Heart right ventricle (tissue), 16 donors: ENCODE data around the gene SLC35F3. TPM values are rescaled to one million over a fixed set of nuclear protein-coding genes. Genes with fewer than 3 reads are reported as not detected.

Experiments
- ATAC-seq, 8 donors: fragments of 200-7000 bp; cut with Tn5 transposase; one replicate each; pipeline ENCODE4 v1.9.1; 2020; ENCODE audit warnings: mild to moderate bottlenecking in 8 of 8, moderate library complexity in 8 of 8, moderate number of reproducible peaks in 1 of 8
- DNase-seq, 2 donors: peaks; one replicate each; pipeline ENCODE4 v3.0.0-alpha.2; 2020
- H3K27ac ChIP-seq, 10 donors: fragments of 200-600 bp; sonication (generic) in 2 of 10; one replicate each; pipeline versions ENCODE4 v1.5.0 to v1.8.0; 2020 to 2022; ENCODE audit warnings: mild to moderate bottlenecking in 3 of 10
- H3K27me3 ChIP-seq, 7 donors: fragments of 200-600 bp; one replicate each; pipeline ENCODE4 v1.8.0; 2021 to 2022; ENCODE audit warnings: mild to moderate bottlenecking in 2 of 7
- H3K36me3 ChIP-seq, 9 donors: fragments of 200-600 bp; sonication (generic) in 1 of 9; one replicate each; pipeline versions ENCODE4 v1.5.0 to v1.8.0; 2020 to 2022; ENCODE audit warnings: mild to moderate bottlenecking in 2 of 9
- H3K4me1 ChIP-seq, 9 donors: fragments of 200-600 bp; sonication (generic) in 1 of 9; one replicate each; pipeline versions ENCODE4 v1.5.0 to v1.8.0; 2020 to 2022; ENCODE audit warnings: mild to moderate bottlenecking in 4 of 9
- H3K4me3 ChIP-seq, 10 donors: fragments of 200-600 bp; sonication (generic) in 2 of 10; one replicate each; pipeline versions ENCODE4 v1.5.0 to v1.8.0; 2020 to 2022; ENCODE audit warnings: mild to moderate bottlenecking in 7 of 10, moderate library complexity in 2 of 10
- H3K9me3 ChIP-seq, 11 donors: fragments of 200-600 bp in 10 of 11; sonication (generic) in 2 of 11; one replicate each; pipeline versions ENCODE4 v1.5.0 to v1.8.0; 2013 to 2022; ENCODE audit warnings: mild to moderate bottlenecking in 2 of 11, control low read depth in 1 of 11, moderate library complexity in 1 of 11
- whole genome bisulfite sequencing, 2 donors: extraction: QIAGEN DNeasy Blood & Tissue Kit; methylation state at CpG; one replicate each; pipeline ENCODE4 v1.1.7; 2013; ENCODE audit warnings: inconsistent platforms in 1 of 2; 5-methylcytosine and 5-hydroxymethylcytosine counted together
- intact Hi-C, 10 donors: fragments of 100-400 bp; cut with DNase I; formaldehyde crosslinking; loops; one replicate each; pipeline versions ENCODE4 v1.11.1 to v1.14.2; 2022
- polyA plus RNA-seq, 2 donors: library from polyadenylated mRNA; stranded (reverse); fragments of 200-250 nt; gene quantifications; one replicate each; pipeline ENCODE4 v1.2.3, GENCODE V29; 2013
- total RNA-seq, 10 donors: library from RNA; stranded (reverse); fragmentation: NEBNext Ultra II Directional in 3 of 10; extraction: Animal tissue kit (Norgen Biotek cat#: 25700) in 3 of 10; gene quantifications; one replicate each; pipeline versions ENCODE4 v1.2.1 to v1.2.4, GENCODE V29; 2021 to 2023
- TF ChIP-seq, protein P1 (sequence below), 9 donors: fragments of 200-600 bp; sonication (generic) in 2 of 9; IDR thresholded peaks; one replicate each; pipeline versions ENCODE4 v1.5.0 to v1.8.0; 2021 to 2022; ENCODE audit warnings: antibody characterized with exemption in 9 of 9, mild to moderate bottlenecking in 5 of 9, moderate library complexity in 1 of 9
- donor health status: Arrhythmogenic right ventricular cardiomyopathy.
- donor health status: ischemic (EF 13 %, LVEDD 7.1; RV severe dilation, severe dysfunction).
- donor health status: healthy with polysubstance abuse.
- donor health status: DM: no; HTN: yes; CAD: no.
- donor health status: DM: no; HTN: no; CAD: no.
- donor health status: ischemic (EF 25% LVEDD 6.9; RV normal size, moderate dysfunction).
- donor health status: ischemic (EF 25% LVEDD 5.7; RV mildly dilated, moderate dysfunction).
- donor health status: healthy.
- donor health status: DM: yes; HTN: yes; CAD: no.
- donor health status: Ischemic cardiomyopathy.
- donor health status: ischemic (EF 35%, LVEDD 5.7; RV mildly dilated, moderate dysfunction).
- donor health status: nonischemic (EF 11% LVEDD 7.7; RV severe dilation, severe dysfunction).
- donor health status: DM: yes; HTN: yes; CAD: no.
- donor health status: PGD.
- donor health status: ischemic (EF 29% LVEDD 5.4; RV normal size, mild dysfunction).
- donor health status: nonischemic (EF 23%, LVEDD 6.1; RV moderate dilation, normal function).

Gene SLC35F3
- total and polyA plus RNA-seq, 12 donors, result 0.04 to 0.09 (median 0.09) TPM; not detected in 9

GRCh38 chr1:234303231-234303630, 398.8 kb downstream of the SLC35F3 start:
- WGBS, 2 donors, result 38 to 45% methylated on average over 6 of the region's 6 CpGs
- Histone ChIP-seq H3K4me1 (peaks cover 0 to 9% (median 0%) of the 10 kb centered on the region in 9 donors), H3K36me3 (no peaks in the 10 kb centered on the region), H3K27ac (no peak overlapping the region), H3K9me3 (peaks cover 0 to 11% (median 0%) of the 10 kb centered on the region in 11 donors), H3K27me3 (peaks cover 0 to 8% (median 3%) of the 10 kb centered on the region in 7 donors), H3K4me3 (no peak overlapping the region)
- DNase-seq (no peak), ATAC-seq (no peak)
- TF ChIP-seq, protein P1, sequence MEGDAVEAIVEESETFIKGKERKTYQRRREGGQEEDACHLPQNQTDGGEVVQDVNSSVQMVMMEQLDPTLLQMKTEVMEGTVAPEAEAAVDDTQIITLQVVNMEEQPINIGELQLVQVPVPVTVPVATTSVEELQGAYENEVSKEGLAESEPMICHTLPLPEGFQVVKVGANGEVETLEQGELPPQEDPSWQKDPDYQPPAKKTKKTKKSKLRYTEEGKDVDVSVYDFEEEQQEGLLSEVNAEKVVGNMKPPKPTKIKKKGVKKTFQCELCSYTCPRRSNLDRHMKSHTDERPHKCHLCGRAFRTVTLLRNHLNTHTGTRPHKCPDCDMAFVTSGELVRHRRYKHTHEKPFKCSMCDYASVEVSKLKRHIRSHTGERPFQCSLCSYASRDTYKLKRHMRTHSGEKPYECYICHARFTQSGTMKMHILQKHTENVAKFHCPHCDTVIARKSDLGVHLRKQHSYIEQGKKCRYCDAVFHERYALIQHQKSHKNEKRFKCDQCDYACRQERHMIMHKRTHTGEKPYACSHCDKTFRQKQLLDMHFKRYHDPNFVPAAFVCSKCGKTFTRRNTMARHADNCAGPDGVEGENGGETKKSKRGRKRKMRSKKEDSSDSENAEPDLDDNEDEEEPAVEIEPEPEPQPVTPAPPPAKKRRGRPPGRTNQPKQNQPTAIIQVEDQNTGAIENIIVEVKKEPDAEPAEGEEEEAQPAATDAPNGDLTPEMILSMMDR (IDR thresholded peaks at IDR 0.05), result no peak
- intact Hi-C loops, result loop anchor here in 3 of 10 donors (10.0 kb wide), 2 partner anchors 148 to 188 kb away; no protein-coding TSS in a partner anchor

- Histone ChIP-seq H3K27ac (no peak overlapping the region), H3K27me3 (peaks cover 0 to 14% (median 3%) of the 10 kb centered on the region in 7 donors), H3K4me1 (peaks cover 0 to 10% (median 0%) of the 10 kb centered on the region in 9 donors), H3K9me3 (no peaks in the 10 kb centered on the region), H3K4me3 (no peak overlapping the region), H3K36me3 (no peaks in the 10 kb centered on the region)
- ATAC-seq, result no peak
- WGBS, 2 donors, result 87 to 94% methylated on average over 6 of the region's 6 CpGs
- intact Hi-C loops, result loop anchor here in 4 of 10 donors (5.0 to 10.0 kb wide), 4 partner anchors 153 to 195 kb away; no protein-coding TSS in a partner anchor
- TF ChIP-seq, protein P1 (IDR thresholded peaks at IDR 0.05), result no peak
- no peak for DNase-seq
Observed at GRCh38 chr1:234307726-234308125, 403.2 kb downstream of the SLC35F3 start.

DNA sequence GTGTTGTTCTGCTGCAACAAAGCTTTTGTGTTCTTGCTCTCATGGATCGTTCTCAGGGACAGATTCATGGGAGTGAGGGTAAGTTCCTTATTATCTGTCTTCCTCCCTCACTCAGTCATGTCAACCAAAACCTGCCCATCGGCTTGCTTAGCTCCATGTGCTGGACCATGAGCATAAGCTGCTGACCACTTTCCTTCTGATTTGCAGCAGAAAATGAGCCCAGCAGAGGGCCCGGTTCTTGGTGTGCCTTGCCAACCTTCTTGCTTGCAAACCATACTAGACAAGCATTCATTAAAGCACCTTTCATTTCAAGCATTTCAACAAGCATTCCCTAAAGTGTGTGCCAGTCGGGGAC, 404.7 kb downstream of the SLC35F3 start:
- Histone ChIP-seq H3K4me3 (no peak overlapping the region), H3K27me3 (peaks cover 0 to 26% (median 0%) of the 10 kb centered on the region in 7 donors), H3K36me3 (no peaks in the 10 kb centered on the region), H3K4me1 (peaks cover 0 to 9% (median 0%) of the 10 kb centered on the region in 9 donors), H3K9me3 (no peaks in the 10 kb centered on the region), H3K27ac (no peak overlapping the region)
- 76 to 79% methylated on average over 4 of the region's 4 CpGs for WGBS, 2 donors
- intact Hi-C loops, result loop anchor here in 4 of 10 donors (5.0 to 10.0 kb wide), 4 partner anchors 154 to 197 kb away; no protein-coding TSS in a partner anchor
- TF ChIP-seq, protein P1 (IDR thresholded peaks at IDR 0.05), result no peak
- DNase-seq (no peak), ATAC-seq (no peak)

DNA sequence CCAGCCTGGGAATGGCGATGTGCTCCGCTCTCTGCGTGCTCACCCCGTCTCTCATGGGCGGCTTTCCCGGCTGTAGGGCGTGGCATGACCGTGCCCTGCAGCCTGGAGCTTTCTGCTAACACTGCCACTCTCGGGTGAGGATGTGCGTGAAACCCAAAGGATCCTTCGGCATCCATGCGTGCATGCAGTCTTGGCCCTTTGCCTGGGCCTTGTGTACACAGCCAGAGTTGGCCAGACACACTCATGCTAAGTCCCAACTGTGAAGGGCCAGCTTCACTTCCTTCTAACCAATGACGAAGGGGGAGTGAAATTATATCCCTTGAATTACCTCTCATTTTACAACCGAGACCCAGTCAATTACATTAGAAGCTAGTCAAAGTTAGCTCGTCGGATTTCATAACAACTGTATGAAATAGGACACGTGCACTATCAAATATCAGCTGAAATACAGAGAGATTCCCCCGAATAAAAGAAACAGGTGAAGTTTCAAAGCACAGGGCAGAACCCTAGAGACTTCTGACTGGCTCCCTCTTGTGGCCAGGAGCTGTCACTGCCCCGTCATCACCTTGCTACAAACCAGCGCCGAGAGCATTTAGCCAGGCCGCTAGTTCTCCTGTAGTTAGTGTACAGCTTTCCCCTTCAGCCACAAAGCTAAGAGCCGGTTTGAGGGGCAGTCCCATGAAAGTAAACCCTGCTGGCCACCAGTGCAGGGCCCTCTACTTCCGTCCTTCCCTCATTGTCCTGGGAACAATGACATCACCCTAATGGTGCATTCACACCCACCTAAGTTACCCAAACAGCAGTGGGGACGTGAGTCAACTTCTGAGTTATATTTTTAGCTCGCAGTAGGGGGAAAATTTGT, 405.4 kb downstream of the SLC35F3 start:
- intact Hi-C loops, result loop anchor here (2.0 to 10.0 kb wide), 9 partner anchors 95 to 198 kb away; no protein-coding TSS in a partner anchor
- DNase-seq, result peak; percentile 35 to 39

More for the DNA sequence above, 405.4 kb downstream of the SLC35F3 start:
- peak; percentile 62 to 81 (median 72) for ATAC-seq
- H3K27ac ChIP-seq, result no peak overlapping the region
- H3K9me3 ChIP-seq, result no peaks in the 10 kb centered on the region
- H3K4me1 ChIP-seq, result peaks cover 0 to 9% (median 0%) of the 10 kb centered on the region in 9 donors
- no peaks in the 10 kb centered on the region for H3K36me3 ChIP-seq
- 39 to 44% methylated on average over 26 of the region's 26 CpGs for WGBS, 2 donors
- H3K4me3 ChIP-seq, result no peak overlapping the region
- TF ChIP-seq, protein P1 (IDR thresholded peaks at IDR 0.05), result peak; percentile 66 to 93 (median 79)
- peaks cover 0 to 30% (median 0%) of the 10 kb centered on the region in 7 donors for H3K27me3 ChIP-seq
